ENCODE measurements around the gene MTARC1.
A peak's percentile ranks its signal among the peaks of the same experiment; 100 is the strongest.

The MTARC1 gene

DNA sequence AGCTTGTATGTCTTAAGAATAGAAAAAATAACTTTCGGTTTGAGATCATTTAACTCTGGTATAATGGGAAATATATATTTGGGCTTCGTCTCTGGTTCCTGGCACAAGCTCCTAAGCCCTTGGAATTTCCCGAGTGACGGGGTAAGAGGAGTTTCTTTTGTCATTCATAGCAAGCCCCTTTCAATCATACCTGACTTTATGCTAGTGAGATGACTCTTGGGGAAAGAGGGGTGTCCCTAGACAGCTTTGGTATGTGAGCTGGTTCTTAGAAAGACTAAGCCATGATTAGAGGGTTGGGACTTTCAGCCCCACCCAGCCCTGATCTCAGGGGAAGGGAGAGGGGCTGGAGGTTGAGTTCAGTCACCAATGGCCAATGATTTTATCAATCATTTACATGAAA, 13.9 kb upstream of the MTARC1 start:
- DNase-seq = no peak

GRCh38 chr1:220775240-220775853, 11.4 kb upstream of the MTARC1 start:
- DNase-seq = peak; percentile 28

DNA sequence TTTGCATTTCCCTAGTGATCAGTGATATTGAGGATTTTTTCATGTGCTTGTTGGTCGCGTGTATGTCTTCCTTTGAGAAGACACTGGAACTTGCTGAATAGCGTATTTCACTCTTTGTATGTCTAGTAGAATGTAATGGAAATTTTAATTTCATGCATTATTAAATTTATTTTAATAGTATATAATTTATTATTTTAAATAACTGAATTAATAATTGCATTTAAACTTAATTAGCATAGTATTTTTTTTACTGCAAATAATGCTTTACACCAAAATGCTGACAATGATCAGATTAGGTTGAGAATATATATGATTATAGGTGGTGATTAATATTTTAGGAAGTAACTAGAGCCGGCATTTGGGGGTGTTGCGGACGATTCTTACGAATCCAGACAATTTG, 10.5 kb upstream of the MTARC1 start:
- DNase-seq = no peak

- peak; percentile 55 for DNase-seq
These were observed 9.9 kb upstream of the MTARC1 start for GRCh38 chr1:220776720-220777326.

DNA sequence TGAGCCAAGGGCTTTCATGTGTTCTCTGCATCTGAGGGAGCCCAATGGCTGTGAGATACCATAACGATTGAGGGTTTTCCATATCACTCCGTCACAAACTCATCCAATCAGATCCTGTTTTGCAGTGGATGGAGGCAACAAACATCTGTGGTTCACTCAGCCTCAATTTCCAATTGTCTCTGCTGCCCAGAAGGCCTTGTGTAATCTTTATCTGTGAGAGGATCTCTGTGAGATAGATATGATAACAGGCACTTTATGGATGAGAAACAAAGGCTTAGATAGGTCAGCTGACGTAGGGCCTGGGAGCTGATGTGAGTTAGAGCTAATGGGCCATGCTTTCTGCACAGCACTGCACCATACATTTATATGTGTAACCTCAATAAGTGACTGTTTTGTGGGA, 3.3 kb upstream of the MTARC1 start:
- DNase-seq = no peak

- DNase-seq = no peak
These were observed 2.0 kb upstream of the MTARC1 start for GRCh38 chr1:220784751-220785150.

DNA sequence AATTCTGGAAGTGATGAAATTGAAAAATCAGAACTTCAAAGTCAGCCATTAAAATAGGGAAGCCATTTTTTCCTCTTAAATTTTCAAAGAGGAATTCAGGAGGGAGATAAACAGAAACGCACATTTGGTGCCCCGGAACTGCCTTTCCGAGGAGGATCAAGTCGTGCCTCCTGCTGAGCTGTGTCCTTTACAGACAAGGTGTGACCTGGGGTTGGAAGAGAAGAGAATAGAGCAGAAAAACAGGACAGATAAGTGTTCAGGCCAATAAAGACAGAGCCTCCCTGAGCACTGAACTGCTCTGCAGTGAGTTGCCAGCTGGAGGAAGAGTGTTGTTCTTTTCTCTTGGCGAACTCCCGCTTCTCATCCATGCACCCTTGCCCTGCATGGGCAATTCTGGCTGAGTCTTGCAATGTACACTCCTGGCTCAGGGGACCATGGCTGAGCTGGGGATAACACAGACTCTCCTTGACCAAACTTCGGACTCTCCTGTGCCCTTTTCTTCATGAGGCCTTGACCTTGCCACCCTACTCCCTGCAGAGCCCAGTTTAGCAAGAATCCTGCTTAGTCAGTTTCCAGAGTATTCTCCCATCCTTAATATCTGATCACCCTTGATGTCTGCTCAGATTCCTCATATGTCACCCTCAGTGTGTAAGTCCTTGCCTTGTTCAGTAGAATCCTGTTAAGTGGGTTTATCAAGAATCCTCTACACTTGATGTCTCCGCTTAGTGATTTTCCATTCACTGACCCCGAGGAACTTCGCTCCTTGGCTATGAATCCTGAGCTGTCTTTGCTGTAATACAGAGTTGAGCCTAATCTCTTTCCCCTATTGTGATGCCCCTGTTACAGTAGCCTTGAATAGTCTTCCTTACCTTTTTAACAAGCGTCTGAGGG, 1.3 kb upstream of the MTARC1 start:
- DNase-seq = no peak

GRCh38 chr1:220786057-220786336, 716 bp upstream of the MTARC1 start:
- DNase-seq = no peak

GRCh38 chr1:220787069-220787619, 431 bp downstream of the MTARC1 start:
- no peak for DNase-seq

- DNase-seq = no peak
These were observed 2.2 kb downstream of the MTARC1 start for GRCh38 chr1:220788900-220789299.

GRCh38 chr1:220789532-220790147, 2.9 kb downstream of the MTARC1 start:
- no peak for DNase-seq

GRCh38 chr1:220791285-220791684, 4.6 kb downstream of the MTARC1 start:
- no peak for DNase-seq

DNA sequence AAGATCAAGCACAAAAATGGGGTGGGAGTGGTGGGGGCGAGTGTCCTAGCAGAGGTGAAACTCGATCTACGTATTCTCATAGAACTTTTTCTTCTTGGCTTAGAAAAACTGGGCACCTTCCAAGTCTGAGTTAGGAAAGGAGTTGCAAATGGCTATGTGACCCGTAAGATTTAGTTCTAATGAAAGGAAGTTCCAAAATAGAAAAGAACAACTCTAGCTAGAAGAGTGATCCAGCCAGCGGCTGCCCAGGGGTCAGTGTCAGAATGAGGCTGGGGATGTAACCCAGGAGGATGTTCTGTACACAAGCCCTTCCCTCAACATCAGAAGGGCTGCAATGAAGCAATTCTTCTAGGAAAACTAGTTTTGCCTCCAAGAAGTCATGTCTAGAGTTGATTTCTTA, 5.2 kb downstream of the MTARC1 start:
- no peak for DNase-seq

GRCh38 chr1:220796530-220796929, 9.8 kb downstream of the MTARC1 start:
- no peak for DNase-seq

DNA sequence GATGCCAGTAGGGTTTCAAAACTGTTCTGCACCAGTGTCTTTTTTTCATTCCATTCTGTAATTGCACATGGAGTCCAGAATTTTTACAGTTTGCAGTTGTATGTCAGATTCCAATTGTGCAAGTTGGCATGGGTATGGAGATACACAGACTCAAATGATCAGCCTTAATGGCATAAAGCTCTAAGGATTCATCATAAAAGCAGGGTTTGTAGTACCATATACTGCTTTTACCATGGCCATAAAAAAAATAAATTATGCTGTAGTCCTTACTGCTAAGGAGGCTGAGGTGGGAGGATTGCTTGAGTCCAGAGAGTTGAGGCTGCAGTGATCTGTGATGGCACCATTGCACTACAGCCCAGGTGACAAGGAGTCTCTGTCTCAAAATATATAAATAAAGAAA, 10.3 kb downstream of the MTARC1 start:
- DNase-seq = no peak

DNA sequence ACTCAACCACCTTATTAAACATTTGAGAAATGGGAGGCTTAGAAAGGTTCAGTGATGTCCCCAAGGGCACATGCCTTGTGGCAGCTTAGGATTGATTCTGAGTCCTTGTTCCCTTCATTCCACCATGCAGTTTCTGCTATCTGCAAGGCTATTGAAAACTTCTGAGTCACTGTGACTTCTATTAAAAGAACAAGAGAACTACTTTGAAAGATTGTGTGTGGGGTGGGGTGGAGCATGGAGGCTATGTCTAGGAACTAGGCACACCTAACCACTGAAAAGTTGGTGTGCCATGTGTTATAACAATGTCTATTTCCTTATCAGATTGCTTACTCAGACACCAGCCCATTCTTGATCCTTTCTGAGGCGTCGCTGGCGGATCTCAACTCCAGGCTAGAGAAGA, 10.8 kb downstream of the MTARC1 start:
- DNase-seq = no peak

GRCh38 chr1:220798338-220798737, 11.6 kb downstream of the MTARC1 start:
- DNase-seq = no peak

DNA sequence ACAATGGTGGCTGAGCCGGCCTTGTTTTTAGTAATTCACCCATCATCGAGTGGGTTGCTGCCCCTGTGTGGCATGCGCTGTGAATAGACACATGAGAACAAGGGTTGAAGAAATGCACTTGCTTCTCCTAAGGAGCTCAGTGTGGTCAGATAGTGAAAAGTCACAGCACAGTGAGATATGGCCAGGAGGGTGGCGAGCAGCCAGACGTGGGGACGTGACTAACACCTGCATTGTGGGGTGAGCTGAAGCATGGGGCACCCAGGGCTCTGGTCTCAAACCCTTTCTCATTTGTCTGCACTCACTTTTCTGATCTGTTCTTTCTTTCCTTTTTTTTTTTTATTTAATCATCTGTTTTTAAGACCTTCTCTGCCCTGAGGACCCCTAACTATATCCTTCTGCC, 13.5 kb downstream of the MTARC1 start:
- DNase-seq = no peak

DNA sequence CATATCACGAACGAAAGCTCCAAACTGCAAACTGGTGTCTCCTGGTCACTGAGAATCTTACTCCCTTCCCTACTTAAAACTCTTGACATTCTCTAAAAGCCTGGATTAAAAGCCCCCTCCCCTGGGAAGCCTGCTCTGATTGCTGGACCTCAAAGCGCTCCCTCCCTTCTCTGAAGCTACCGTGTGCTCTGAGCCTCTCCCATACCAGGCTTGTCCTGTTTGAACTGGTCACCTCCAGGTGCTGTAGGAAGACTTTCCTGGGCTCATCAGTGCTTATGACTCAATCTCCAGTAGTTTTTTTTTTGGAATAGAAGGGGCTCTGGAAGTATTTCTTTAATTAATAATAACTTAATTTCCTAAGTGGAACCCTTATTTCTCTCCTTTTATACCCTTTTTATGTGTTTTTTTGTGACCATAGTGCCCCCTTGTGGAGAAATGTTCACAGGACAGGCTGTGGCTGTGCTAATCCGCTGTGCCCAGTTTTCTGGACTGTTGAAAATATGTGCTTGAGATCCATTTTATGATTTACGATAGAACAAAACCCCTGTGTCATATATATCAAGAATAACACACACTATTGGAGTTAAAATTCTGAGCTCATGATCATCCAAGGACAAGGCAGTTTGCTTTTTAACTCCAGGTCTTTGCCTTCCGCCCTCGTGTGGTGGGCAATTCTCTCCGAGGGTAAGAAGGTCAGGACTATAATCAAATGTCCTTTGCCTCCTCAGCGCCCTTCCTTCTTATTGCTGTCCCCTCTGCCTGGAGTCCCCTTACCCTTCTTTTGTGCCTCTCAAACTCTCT, 16.9 kb downstream of the MTARC1 start:
- DNase-seq = peak; percentile 28

DNA sequence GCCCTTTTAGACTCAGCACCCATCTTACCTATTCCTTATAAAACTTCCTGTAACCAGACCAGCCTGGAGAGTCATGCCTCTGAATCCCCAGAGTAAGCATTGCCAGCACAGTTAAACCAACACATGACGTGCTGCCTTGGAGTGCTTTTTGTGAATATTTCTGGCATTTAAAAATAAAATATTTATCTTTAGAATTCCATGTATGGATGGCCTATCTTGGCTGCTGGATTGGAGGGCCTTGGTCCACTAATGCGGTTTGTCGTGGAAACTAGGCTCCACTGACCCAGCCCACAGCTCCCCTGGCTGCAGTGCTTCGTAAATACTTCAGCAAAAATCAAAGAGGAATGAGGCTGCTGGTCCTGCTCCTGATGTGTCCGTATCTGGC, 17.5 kb downstream of the MTARC1 start:
- no peak for DNase-seq

DNA sequence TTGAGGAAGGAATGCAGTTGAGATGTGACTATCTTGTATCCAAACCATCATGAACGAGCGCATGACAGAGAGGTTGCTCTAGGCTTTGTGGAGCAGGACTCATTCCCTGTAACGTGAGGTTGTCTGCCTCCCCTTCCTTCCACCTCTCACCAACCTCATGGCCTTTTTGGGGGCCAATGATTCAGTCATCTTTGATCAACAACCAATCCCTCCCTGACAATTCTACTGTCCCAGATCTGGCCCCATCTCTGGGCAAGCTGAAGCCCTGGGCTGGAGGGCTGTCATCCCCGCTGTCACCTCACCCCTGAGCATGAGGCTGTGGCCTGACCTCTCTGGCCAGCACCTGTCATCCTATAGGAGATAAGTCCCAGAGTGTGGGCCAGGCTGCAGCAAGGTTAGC, 19.7 kb downstream of the MTARC1 start:
- DNase-seq = no peak

GRCh38 chr1:220807726-220808125, 21.0 kb downstream of the MTARC1 start:
- no peak for DNase-seq

All from NCI-H1694 (cell line).